ENCODE data around the gene MAP3K6. TPM values are rescaled to one million over a fixed set of nuclear protein-coding genes. Genes with fewer than 3 reads are reported as not detected.

The MAP3K6 gene
- total and polyA plus RNA-seq, 2 of the 13 experiments (the other 11 are each of a cell fraction or from before 2014, with no cell fraction given), result 2.7 to 3.2 TPM

DNA sequence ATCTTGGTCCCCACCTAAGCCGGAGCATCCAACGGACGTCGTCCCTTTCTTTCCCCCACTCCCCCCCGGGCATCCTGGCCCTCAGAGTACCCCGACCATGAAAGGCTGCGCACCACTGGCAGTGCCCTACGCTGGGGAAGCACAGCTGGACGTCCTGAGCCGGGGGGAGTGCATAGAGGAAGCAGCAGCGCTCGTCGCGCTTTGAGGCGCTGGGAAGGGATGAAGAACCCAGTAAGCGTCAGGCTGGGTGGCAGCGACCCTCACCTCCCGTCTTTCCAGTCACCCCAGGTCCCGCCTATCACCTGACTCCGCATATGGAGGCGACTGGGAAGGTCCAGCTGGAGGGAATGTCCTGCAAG lies 5.7 kb downstream of the MAP3K6 start (continued):
- TF ChIP-seq, protein P1, sequence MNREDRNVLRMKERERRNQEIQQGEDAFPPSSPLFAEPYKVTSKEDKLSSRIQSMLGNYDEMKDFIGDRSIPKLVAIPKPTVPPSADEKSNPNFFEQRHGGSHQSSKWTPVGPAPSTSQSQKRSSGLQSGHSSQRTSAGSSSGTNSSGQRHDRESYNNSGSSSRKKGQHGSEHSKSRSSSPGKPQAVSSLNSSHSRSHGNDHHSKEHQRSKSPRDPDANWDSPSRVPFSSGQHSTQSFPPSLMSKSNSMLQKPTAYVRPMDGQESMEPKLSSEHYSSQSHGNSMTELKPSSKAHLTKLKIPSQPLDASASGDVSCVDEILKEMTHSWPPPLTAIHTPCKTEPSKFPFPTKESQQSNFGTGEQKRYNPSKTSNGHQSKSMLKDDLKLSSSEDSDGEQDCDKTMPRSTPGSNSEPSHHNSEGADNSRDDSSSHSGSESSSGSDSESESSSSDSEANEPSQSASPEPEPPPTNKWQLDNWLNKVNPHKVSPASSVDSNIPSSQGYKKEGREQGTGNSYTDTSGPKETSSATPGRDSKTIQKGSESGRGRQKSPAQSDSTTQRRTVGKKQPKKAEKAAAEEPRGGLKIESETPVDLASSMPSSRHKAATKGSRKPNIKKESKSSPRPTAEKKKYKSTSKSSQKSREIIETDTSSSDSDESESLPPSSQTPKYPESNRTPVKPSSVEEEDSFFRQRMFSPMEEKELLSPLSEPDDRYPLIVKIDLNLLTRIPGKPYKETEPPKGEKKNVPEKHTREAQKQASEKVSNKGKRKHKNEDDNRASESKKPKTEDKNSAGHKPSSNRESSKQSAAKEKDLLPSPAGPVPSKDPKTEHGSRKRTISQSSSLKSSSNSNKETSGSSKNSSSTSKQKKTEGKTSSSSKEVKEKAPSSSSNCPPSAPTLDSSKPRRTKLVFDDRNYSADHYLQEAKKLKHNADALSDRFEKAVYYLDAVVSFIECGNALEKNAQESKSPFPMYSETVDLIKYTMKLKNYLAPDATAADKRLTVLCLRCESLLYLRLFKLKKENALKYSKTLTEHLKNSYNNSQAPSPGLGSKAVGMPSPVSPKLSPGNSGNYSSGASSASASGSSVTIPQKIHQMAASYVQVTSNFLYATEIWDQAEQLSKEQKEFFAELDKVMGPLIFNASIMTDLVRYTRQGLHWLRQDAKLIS (CRISPR knock-in tag; IDR thresholded peaks at IDR 0.05), result no peak
- TF ChIP-seq HMGA1 (CRISPR knock-in tag; conservative IDR thresholded peaks at IDR 0.05), result no peak
- no peak for TF ChIP-seq HNRNPH1 (optimal IDR thresholded peaks at IDR 0.05; ENCODE audit: low read depth, low read length)
- no peak for TF ChIP-seq ZNF234 (CRISPR knock-in tag; conservative IDR thresholded peaks at IDR 0.05)
- TF ChIP-seq GATA4 (IDR thresholded peaks at IDR 0.05; ENCODE audit: borderline replicate concordance, low read depth), result no peak
- TF ChIP-seq, protein P2, sequence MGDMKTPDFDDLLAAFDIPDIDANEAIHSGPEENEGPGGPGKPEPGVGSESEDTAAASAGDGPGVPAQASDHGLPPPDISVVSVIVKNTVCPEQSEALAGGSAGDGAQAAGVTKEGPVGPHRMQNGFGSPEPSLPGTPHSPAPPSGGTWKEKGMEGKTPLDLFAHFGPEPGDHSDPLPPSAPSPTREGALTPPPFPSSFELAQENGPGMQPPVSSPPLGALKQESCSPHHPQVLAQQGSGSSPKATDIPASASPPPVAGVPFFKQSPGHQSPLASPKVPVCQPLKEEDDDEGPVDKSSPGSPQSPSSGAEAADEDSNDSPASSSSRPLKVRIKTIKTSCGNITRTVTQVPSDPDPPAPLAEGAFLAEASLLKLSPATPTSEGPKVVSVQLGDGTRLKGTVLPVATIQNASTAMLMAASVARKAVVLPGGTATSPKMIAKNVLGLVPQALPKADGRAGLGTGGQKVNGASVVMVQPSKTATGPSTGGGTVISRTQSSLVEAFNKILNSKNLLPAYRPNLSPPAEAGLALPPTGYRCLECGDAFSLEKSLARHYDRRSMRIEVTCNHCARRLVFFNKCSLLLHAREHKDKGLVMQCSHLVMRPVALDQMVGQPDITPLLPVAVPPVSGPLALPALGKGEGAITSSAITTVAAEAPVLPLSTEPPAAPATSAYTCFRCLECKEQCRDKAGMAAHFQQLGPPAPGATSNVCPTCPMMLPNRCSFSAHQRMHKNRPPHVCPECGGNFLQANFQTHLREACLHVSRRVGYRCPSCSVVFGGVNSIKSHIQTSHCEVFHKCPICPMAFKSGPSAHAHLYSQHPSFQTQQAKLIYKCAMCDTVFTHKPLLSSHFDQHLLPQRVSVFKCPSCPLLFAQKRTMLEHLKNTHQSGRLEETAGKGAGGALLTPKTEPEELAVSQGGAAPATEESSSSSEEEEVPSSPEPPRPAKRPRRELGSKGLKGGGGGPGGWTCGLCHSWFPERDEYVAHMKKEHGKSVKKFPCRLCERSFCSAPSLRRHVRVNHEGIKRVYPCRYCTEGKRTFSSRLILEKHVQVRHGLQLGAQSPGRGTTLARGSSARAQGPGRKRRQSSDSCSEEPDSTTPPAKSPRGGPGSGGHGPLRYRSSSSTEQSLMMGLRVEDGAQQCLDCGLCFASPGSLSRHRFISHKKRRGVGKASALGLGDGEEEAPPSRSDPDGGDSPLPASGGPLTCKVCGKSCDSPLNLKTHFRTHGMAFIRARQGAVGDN (CRISPR knock-in tag; IDR thresholded peaks at IDR 0.05), result no peak
- TF ChIP-seq ZNF337 (CRISPR knock-in tag; IDR thresholded peaks at IDR 0.05; ENCODE audit: borderline replicate concordance, low read depth), result no peak
- no peak for TF ChIP-seq ZNF441 (CRISPR knock-in tag; IDR thresholded peaks at IDR 0.05; ENCODE audit: borderline replicate concordance)
